Omental fat pad (tissue), 4 donors: ENCODE data around the gene GMPR. TPM values are rescaled to one million over a fixed set of nuclear protein-coding genes. Genes with fewer than 3 reads are reported as not detected.
A peak's percentile ranks its signal among the peaks of the same experiment; 100 is the strongest.

Experiments
- ATAC-seq: fragments of 150-250 bp; one replicate; pipeline ENCODE4 v1.9.1; 2016; ENCODE audit warnings: mild to moderate bottlenecking, moderate library complexity; ENCODE audit not compliant: low FRiP score
- DNase-seq: peaks from one replicate; pipeline ENCODE4 v3.0.0-alpha.2; 2019; ENCODE audit warnings: low spot score
- CTCF ChIP-seq, 3 donors: fragments of 450-650 bp; IDR thresholded peaks; one replicate each; pipeline ENCODE4 v1.5.1; 2016 to 2017; ENCODE audit warnings: antibody characterized with exemption in 3 of 3, mild to moderate bottlenecking in 3 of 3, moderate library complexity in 2 of 3
- total RNA-seq, 4 donors: library from RNA; depleted of rRNA; stranded (reverse); fragments of >200 nt; gene quantifications; one replicate each; pipeline ENCODE4 v1.1.0, GENCODE V29; 2016

Gene GMPR
- total RNA-seq, 4 donors from 2014 or later: 2.4 to 24.5 (median 9.9) TPM

- no peak for TF ChIP-seq CTCF (IDR thresholded peaks at IDR 0.05)
- ATAC-seq (no peak), DNase-seq (no peak)
These were observed 2.9 kb downstream of the GMPR start for GRCh38 chr6:16241321-16241689.

DNA sequence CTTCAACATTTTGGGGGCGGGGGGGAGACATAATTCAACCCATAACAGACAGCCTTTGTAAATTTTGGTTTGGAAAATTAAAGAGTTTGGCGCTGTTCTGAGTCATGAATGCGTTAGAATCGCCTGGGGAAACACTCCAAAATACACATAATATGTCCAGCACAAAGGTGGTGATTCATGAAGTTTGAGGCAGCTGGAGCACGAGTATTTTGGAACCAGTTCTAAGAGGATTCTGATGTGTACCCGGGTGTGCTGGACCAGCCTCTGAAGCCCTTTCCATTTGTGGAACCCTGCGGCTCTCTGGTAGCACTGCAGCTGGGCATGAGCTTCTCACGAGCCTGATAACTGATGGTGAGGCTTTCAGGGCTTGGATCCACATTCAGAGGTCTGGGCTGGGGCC lies 4.7 kb downstream of the GMPR start:
- ATAC-seq: peak; percentile 37
- no peak for TF ChIP-seq CTCF (IDR thresholded peaks at IDR 0.05)
- no peak for DNase-seq

DNA sequence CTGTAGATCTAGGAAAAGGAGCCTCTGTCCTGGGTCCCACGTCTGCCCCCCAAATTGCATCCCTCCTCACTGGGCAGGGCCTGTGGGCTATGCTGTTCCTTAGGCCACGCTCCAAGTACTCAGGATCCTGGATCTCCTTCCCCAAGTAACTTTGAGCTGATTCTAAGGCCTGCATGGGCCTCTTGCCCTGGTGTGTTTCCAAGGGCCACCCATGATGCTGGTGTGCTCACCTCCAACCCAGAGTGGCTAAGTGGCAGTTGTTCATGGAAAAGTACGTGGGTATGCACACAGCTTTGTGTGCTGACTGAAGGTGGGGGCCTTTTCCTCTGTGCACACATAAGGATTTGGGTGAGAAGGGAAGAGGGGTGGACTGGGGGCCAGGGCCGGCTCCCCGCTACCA lies 5.3 kb downstream of the GMPR start:
- no peak for TF ChIP-seq CTCF (IDR thresholded peaks at IDR 0.05)
- ATAC-seq (no peak), DNase-seq (no peak)

DNA sequence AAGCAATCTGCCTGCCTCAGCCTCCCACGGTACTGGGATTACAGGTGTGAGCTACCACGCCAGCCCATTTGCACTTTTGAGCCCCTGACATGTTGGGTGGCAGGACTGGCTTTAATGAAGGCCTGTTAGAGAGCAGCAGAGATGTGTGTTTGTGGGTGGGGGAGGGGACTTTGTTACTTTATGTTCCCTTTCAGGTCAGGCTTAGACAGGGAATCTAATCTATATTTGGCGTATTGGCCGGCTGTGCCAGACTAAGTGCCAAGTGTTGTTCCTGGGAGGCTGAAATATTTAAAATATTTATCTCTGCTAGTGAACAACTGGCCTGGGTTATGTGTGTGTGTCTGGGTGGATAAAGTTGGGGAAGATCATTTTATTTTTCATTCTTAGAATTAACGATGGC lies 6.1 kb downstream of the GMPR start:
- ATAC-seq (no peak), DNase-seq (no peak)
- no peak for TF ChIP-seq CTCF (IDR thresholded peaks at IDR 0.05)

GRCh38 chr6:16244869-16245451 lies 6.6 kb downstream of the GMPR start:
- no peak for TF ChIP-seq CTCF (IDR thresholded peaks at IDR 0.05)
- ATAC-seq: no peak
- DNase-seq: no peak

DNA sequence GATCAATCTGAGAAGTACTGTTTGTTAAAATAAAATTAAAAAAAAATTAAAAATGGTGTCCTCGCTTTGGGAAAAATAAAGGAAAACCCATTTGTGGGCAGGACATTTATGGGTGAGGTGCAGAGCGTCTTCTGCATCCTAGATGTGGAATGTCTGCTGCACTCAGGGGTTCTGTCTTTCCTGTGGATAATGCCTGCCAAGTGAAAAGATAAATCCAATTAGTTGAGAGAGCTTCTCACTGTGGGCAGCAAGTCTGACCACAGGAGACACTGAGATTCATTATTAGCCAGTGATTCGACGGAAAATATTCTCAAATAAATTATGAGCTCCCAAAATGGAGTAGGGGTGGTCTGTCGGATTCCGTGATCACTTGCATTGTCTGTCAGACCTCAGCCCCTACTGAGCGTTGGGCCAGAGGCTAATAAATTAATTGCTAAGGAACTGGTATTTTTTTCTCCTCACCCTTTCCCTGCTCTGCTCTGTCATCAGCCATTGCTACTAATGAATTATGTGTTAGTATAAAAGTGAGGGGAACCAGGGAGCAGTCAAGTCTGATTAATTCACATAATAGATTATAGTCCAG lies 10.0 kb downstream of the GMPR start:
- ATAC-seq (no peak), DNase-seq (no peak)
- no peak for TF ChIP-seq CTCF (IDR thresholded peaks at IDR 0.05)

- ATAC-seq: no peak
- DNase-seq: no peak
- TF ChIP-seq CTCF (IDR thresholded peaks at IDR 0.05): no peak
These were observed 11.6 kb downstream of the GMPR start for GRCh38 chr6:16249971-16250370.
